WERI-Rb-1 (cell line): ENCODE data around the gene SBNO1.

ENCODE experiments used
- DNase-seq: peaks from one replicate; pipeline ENCODE4 v3.0.0-alpha.2; 2020
- H3K27ac ChIP-seq: fragments of 250-450 bp; sonication (Bioruptor Pico); 2 replicates; pipeline ENCODE4 v1.5.1; 2020; ENCODE audit warnings: mild to moderate bottlenecking, moderate library complexity
- H3K27me3 ChIP-seq: fragments of 250-450 bp; sonication (Bioruptor Pico); 2 replicates; pipeline ENCODE4 v1.5.1; 2021; ENCODE audit warnings: mild to moderate bottlenecking, low read depth, moderate library complexity; ENCODE audit not compliant: insufficient read depth, severe bottlenecking
- H3K36me3 ChIP-seq: fragments of 250-450 bp; sonication (Bioruptor Pico); 2 replicates; pipeline ENCODE4 v1.5.1; 2020; ENCODE audit warnings: mild to moderate bottlenecking, moderate library complexity
- H3K4me3 ChIP-seq: 2 replicates; pipeline ENCODE4 v1.5.1; 2011; ENCODE audit warnings: low read depth, mild to moderate bottlenecking, control low read depth, low read length
- H3K9me3 ChIP-seq: fragments of 250-450 bp; sonication (Bioruptor Pico); 2 replicates; pipeline ENCODE4 v1.5.1; 2021; ENCODE audit warnings: mild to moderate bottlenecking, moderate library complexity; ENCODE audit not compliant: severe bottlenecking
- CTCF ChIP-seq: IDR thresholded peaks from 2 replicates; pipeline ENCODE4 v1.5.1; 2011; ENCODE audit warnings: low read depth, mild to moderate bottlenecking, control low read depth, inconsistent platforms, low read length

The SBNO1 gene

GRCh38 chr12:123268850-123269249, 95.8 kb downstream of the SBNO1 start:
- no peaks in the 10 kb centered on the region for H3K27me3 ChIP-seq
- DNase-seq, result no peak
- peak overlapping the region; percentile 85 for H3K27ac ChIP-seq
- H3K9me3 ChIP-seq, result no peaks in the 10 kb centered on the region
- no peak overlapping the region for H3K4me3 ChIP-seq
- H3K36me3 ChIP-seq, result peaks cover 16% of the 10 kb centered on the region
- TF ChIP-seq CTCF, result no peak

GRCh38 chr12:123267991-123268843, 96.4 kb downstream of the SBNO1 start:
- H3K9me3 ChIP-seq, result no peaks in the 10 kb centered on the region
- no peaks in the 10 kb centered on the region for H3K27me3 ChIP-seq
- H3K4me3 ChIP-seq, result no peak overlapping the region
- TF ChIP-seq CTCF, result no peak
- peak overlapping the region; percentile 85 for H3K27ac ChIP-seq
- DNase-seq, result no peak
- H3K36me3 ChIP-seq, result peaks cover 23% of the 10 kb centered on the region

- no peak overlapping the region for H3K4me3 ChIP-seq
- H3K27me3 ChIP-seq, result no peaks in the 10 kb centered on the region
- peaks cover 29% of the 10 kb centered on the region for H3K36me3 ChIP-seq
- 0 out of 2 replicates have a peak overlapping the region, but pooled peaks have one; percentile 12 for H3K27ac ChIP-seq
- no peaks in the 10 kb centered on the region for H3K9me3 ChIP-seq
- DNase-seq, result no peak
- TF ChIP-seq CTCF, result no peak
Observed at GRCh38 chr12:123267335-123267920, 97.2 kb downstream of the SBNO1 start.

- no peaks in the 10 kb centered on the region for H3K9me3 ChIP-seq
- H3K36me3 ChIP-seq, result peaks cover 36% of the 10 kb centered on the region
- H3K4me3 ChIP-seq, result no peak overlapping the region
- no peak overlapping the region for H3K27ac ChIP-seq
- H3K27me3 ChIP-seq, result no peaks in the 10 kb centered on the region
- TF ChIP-seq CTCF, result no peak
- no peak for DNase-seq
Observed at GRCh38 chr12:123266679-123267277, 97.9 kb downstream of the SBNO1 start.

- H3K36me3 ChIP-seq, result peaks cover 43% of the 10 kb centered on the region
- no peak overlapping the region for H3K27ac ChIP-seq
- H3K4me3 ChIP-seq, result no peak overlapping the region
- TF ChIP-seq CTCF, result no peak
- DNase-seq, result no peak
- no peaks in the 10 kb centered on the region for H3K27me3 ChIP-seq
- no peaks in the 10 kb centered on the region for H3K9me3 ChIP-seq
Observed at GRCh38 chr12:123265851-123266678, 98.6 kb downstream of the SBNO1 start.
